Natural killer cell (primary cell): ENCODE data around the gene MT4. TPM values are rescaled to one million over a fixed set of nuclear protein-coding genes. Genes with fewer than 3 reads are reported as not detected.

Source experiments
- ATAC-seq, 3 donors: fragments of 150-1000 bp in 2 of 3; fragments of 200-7000 bp in 1 of 3; cut with Tn5 transposase; 1 replicate in 1 of 3; 2 replicates in 2 of 3; pipeline ENCODE4 v1.10.0; 2021; ENCODE audit warnings: mild to moderate bottlenecking in 2 of 3, moderate library complexity in 2 of 3
- DNase-seq, 2 donors: peaks; one replicate each; pipeline versions ENCODE4 v3.0.0 to v3.0.0-alpha.2; 2013 to 2021; ENCODE audit warnings: mixed read lengths in 1 of 2
- H3K27ac ChIP-seq: one replicate; pipeline ENCODE4 v1.5.1; 2013; ENCODE audit warnings: mild to moderate bottlenecking, low read length
- H3K27me3 ChIP-seq: one replicate; pipeline ENCODE4 v1.6.1; 2013; ENCODE audit warnings: low read length; ENCODE audit not compliant: control insufficient read depth, insufficient read depth
- H3K36me3 ChIP-seq: one replicate; pipeline ENCODE4 v1.6.1; 2013; ENCODE audit warnings: low read length; ENCODE audit not compliant: control insufficient read depth, insufficient read depth
- H3K4me1 ChIP-seq: one replicate; pipeline ENCODE4 v1.6.1; 2013; ENCODE audit warnings: low read length; ENCODE audit not compliant: control insufficient read depth, insufficient read depth
- H3K4me3 ChIP-seq: one replicate; pipeline ENCODE4 v1.5.1; 2013; ENCODE audit warnings: low read length
- H3K9me3 ChIP-seq: one replicate; pipeline ENCODE4 v1.6.1; 2013; ENCODE audit warnings: low read length; ENCODE audit not compliant: control insufficient read depth, insufficient read depth
- H3K27ac Mint-ChIP-seq, 2 donors: one replicate each; pipeline ENCODE4 v1.8.0; 2022; ENCODE audit warnings: mild to moderate bottlenecking in 2 of 2, mixed read lengths in 2 of 2, moderate library complexity in 1 of 2
- H3K27me3 Mint-ChIP-seq, 2 donors: one replicate each; pipeline ENCODE4 v1.8.0; 2022; ENCODE audit warnings: low read depth in 2 of 2, mixed read lengths in 2 of 2
- H3K36me3 Mint-ChIP-seq: one replicate; pipeline ENCODE4 v1.8.0; 2022; ENCODE audit warnings: mixed read lengths
- H3K4me1 Mint-ChIP-seq, 2 donors: one replicate each; pipeline ENCODE4 v1.8.0; 2022; ENCODE audit warnings: mixed read lengths in 2 of 2
- H3K4me3 Mint-ChIP-seq: one replicate; pipeline ENCODE4 v1.8.0; 2022; ENCODE audit warnings: mild to moderate bottlenecking, moderate library complexity, mixed read lengths
- H3K9me3 Mint-ChIP-seq, 2 donors: one replicate each; pipeline ENCODE4 v1.8.0; 2022; ENCODE audit warnings: mixed read lengths in 2 of 2
- CTCF ChIP-seq: fragments of 200-600 bp; IDR thresholded peaks from one replicate; pipeline ENCODE4 v1.8.0; 2022; ENCODE audit warnings: antibody characterized with exemption
- WGBS: methylation state at CpG from one replicate; pipeline ENCODE4 v1.1.7; 2013; ENCODE audit warnings: missing lambda C conversion rate; ENCODE audit not compliant: insufficient coverage; 5-methylcytosine and 5-hydroxymethylcytosine counted together
- intact Hi-C: fragments of 100-400 bp; cut with micrococcal nuclease; formaldehyde crosslinking; loops from one replicate; pipeline ENCODE4 v1.14.2; 2022
- total RNA-seq, 4 donors: library from RNA; stranded (reverse); fragments of 120-200 nt in 1 of 4; gene quantifications; one replicate each; pipeline versions ENCODE4 v1.2.3 to v1.2.4, GENCODE V29; 2013 to 2022

MT4 gene
- total RNA-seq, 3 donors from 2014 or later (not counting 1 experiment from before 2014, with no cell fraction given), result not detected

- Mint-ChIP-seq H3K9me3 (no peaks in the 10 kb centered on the region), H3K4me1 (peaks cover 0 to 10% of the 10 kb centered on the region in 2 donors), H3K27ac (no peak overlapping the region), H3K36me3 (no peaks in the 10 kb centered on the region), H3K4me3 (peak overlapping the region; percentile 59), H3K27me3 (peaks cover 19 to 32% of the 10 kb centered on the region in 2 donors)
- intact Hi-C loops, result no loop called here
- DNase-seq (no peak), ATAC-seq (no peak)
- Histone ChIP-seq H3K27me3 (peaks cover 10% of the 10 kb centered on the region), H3K4me1 (peaks cover 11% of the 10 kb centered on the region), H3K4me3 (no peak overlapping the region), H3K9me3 (no peaks in the 10 kb centered on the region), H3K27ac (no peak overlapping the region), H3K36me3 (no peaks in the 10 kb centered on the region)
- no peak for TF ChIP-seq CTCF
- 52% methylated on average over 23 of the region's 23 CpGs for WGBS
Measured at GRCh38 chr16:56616608-56617211, 51.8 kb downstream of the MT4 start.

GRCh38 chr16:56617212-56618085 is 52.6 kb downstream of the MT4 start:
- peaks cover 0 to 10% of the 10 kb centered on the region in 2 donors for H3K4me1 Mint-ChIP-seq
- H3K9me3 Mint-ChIP-seq, result no peaks in the 10 kb centered on the region
- WGBS, result 8% methylated on average over 41 of the region's 41 CpGs
- no peak overlapping the region for H3K4me3 ChIP-seq
- no peaks in the 10 kb centered on the region for H3K36me3 Mint-ChIP-seq
- H3K27ac Mint-ChIP-seq, result no peak overlapping the region
- H3K27me3 Mint-ChIP-seq, result peaks cover 19 to 37% of the 10 kb centered on the region in 2 donors
- peaks cover 11% of the 10 kb centered on the region for H3K4me1 ChIP-seq
- intact Hi-C loops, result no loop called here
- H3K36me3 ChIP-seq, result no peaks in the 10 kb centered on the region
- no peak for TF ChIP-seq CTCF
- ATAC-seq (peak; percentile 53 to 90 (median 55)), DNase-seq (peak in 1 of 2 donors; percentile 70)
- peak overlapping the region; percentile 31 for H3K4me3 Mint-ChIP-seq
- H3K27ac ChIP-seq, result no peak overlapping the region
- H3K27me3 ChIP-seq, result peaks cover 10% of the 10 kb centered on the region
- no peaks in the 10 kb centered on the region for H3K9me3 ChIP-seq

GRCh38 chr16:56618138-56618537 is 53.3 kb downstream of the MT4 start:
- Histone ChIP-seq H3K27me3 (peaks cover 10% of the 10 kb centered on the region), H3K36me3 (no peaks in the 10 kb centered on the region), H3K27ac (no peak overlapping the region), H3K9me3 (no peaks in the 10 kb centered on the region), H3K4me1 (peaks cover 11% of the 10 kb centered on the region), H3K4me3 (no peak overlapping the region)
- Mint-ChIP-seq H3K4me3 (no peak overlapping the region), H3K27ac (no peak overlapping the region), H3K4me1 (peaks cover 0 to 10% of the 10 kb centered on the region in 2 donors), H3K36me3 (no peaks in the 10 kb centered on the region), H3K27me3 (peaks cover 19 to 40% of the 10 kb centered on the region in 2 donors), H3K9me3 (no peaks in the 10 kb centered on the region)
- no peak for ATAC-seq
- TF ChIP-seq CTCF, result no peak
- 62% methylated on average over 6 of the region's 6 CpGs for WGBS
- intact Hi-C loops, result no loop called here
- no peak for DNase-seq

Other genes with a start within 250 kb of the MT4 start
- 10 to 100 TPM; 58.4 to 87.1 (median 71.7) TPM for gene AMFR, start 139.5 kb upstream of the MT4 start, total RNA-seq
- 100 to 1,000 TPM in 1 of 3 donors, 10 to 100 TPM in 2; 78.1 to 108 (median 90.0) TPM for gene NUDT21, start 113.7 kb upstream of the MT4 start, total RNA-seq
- gene OGFOD1, start 113.5 kb upstream of the MT4 start, total RNA-seq, result 10 to 100 TPM; 12.7 to 20.6 (median 13.1) TPM
- gene BBS2, start 45.0 kb upstream of the MT4 start, total RNA-seq, result 10 to 100 TPM; 36.8 to 40.3 (median 38.2) TPM
- not detected for gene MT3, start 24.5 kb downstream of the MT4 start, total RNA-seq
- 10 to 100 TPM; 33.0 to 81.5 (median 70.6) TPM for gene MT2A, start 43.5 kb downstream of the MT4 start, total RNA-seq
- gene MT1E, start 60.7 kb downstream of the MT4 start, total RNA-seq, result 1 to 10 TPM in 1 of 3 donors, under 1 TPM in 1, not detected in 1; 0.40 to 3.2 TPM
- gene MT1M, start 67.6 kb downstream of the MT4 start, total RNA-seq, result not detected
- not detected for gene MT1A, start 73.6 kb downstream of the MT4 start, total RNA-seq
- not detected for gene MT1B, start 86.8 kb downstream of the MT4 start, total RNA-seq
- 1 to 10 TPM; 3.8 to 8.0 (median 5.4) TPM for gene MT1F, start 92.9 kb downstream of the MT4 start, total RNA-seq
- gene MT1G, start 103.0 kb downstream of the MT4 start, total RNA-seq, result 1 to 10 TPM in 1 of 3 donors, under 1 TPM in 1, not detected in 1; 0.80 to 1.5 TPM
- gene MT1H, start 104.7 kb downstream of the MT4 start, total RNA-seq, result not detected
- gene MT1X, start 117.4 kb downstream of the MT4 start, total RNA-seq, result 10 to 100 TPM; 17.6 to 23.1 (median 20.0) TPM
- gene NUP93, start 165.1 kb downstream of the MT4 start, total RNA-seq, result 10 to 100 TPM; 83.7 to 88.8 (median 87.9) TPM